ENCODE results near the gene ARRB1.

- TF ChIP-seq EZH2phosphoT487 (IDR thresholded peaks at IDR 0.05; ENCODE audit: low read depth) (no peak), CTCF (IDR thresholded peaks at IDR 0.05; ENCODE audit: low read depth, low read length) (no peak)
These were observed 29.4 kb upstream of the ARRB1 start for GRCh38 chr11:75380716-75381420.

Measured in OCI-LY3 (cell line).